ENCODE results near the gene KRTAP3-3.

- no peak for TF ChIP-seq SNAI2 (CRISPR knock-in tag; IDR thresholded peaks at IDR 0.05)
- no peak for TF ChIP-seq ZNF70 (CRISPR knock-in tag; IDR thresholded peaks at IDR 0.05)
- no peak for TF ChIP-seq PPARA (CRISPR knock-in tag; IDR thresholded peaks at IDR 0.05; ENCODE audit: borderline replicate concordance)
- no peak for TF ChIP-seq CSRNP3 (CRISPR knock-in tag; IDR thresholded peaks at IDR 0.05)
- no peak for TF ChIP-seq PATZ1 (CRISPR knock-in tag; IDR thresholded peaks at IDR 0.05; ENCODE audit: borderline replicate concordance)
- TF ChIP-seq ARNTL (CRISPR knock-in tag; IDR thresholded peaks at IDR 0.05; ENCODE audit: borderline replicate concordance, low read depth) = no peak
Observed at GRCh38 chr17:40962059-40962561, 31.9 kb downstream of the KRTAP3-3 start.
